ENCODE results near the gene NMD3.

The NMD3 gene

DNA sequence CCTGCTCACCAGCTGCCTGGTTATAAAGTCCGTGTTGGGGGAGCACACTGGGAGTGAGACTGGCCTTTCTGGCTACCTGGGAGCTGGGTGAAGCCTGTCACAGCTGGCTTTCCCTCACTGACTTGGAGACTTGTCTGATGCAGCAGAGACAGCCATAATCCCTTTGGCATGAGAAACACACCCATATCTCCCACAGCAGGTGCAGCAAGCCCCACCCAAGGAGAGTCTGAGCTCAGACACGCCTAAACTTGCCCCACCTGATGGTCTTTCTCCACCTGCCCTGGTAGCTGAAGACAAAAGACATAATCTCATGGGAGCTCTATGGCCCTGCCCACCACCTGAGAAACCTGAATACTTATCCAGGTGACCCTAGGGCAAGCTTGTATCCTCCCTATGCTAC lies 54.8 kb downstream of the NMD3 start:
- TF ChIP-seq POLR2A (IDR thresholded peaks at IDR 0.05; ENCODE audit: low read length) (no peak), GATA1 (IDR thresholded peaks at IDR 0.05; ENCODE audit: low read depth, low read length) (no peak)
- DNase-seq = no peak

DNA sequence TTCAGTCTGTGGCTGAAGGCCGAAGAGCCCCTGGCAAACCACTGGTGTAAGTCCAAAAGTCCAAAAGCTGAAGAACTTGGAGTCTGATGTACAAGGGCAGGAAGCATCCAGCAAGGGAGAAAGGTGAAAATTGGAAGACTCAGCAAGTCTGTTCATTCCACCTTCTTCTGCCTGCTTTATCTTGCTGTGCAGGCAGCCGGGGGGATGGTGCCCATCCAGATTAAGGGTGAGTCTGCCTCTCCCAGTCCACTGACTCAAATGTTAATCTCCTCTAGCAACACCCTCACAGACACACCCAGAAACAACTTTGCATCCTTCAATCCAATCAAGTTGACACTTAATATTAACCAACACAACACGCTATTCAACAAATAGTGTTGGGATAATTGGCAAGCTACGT lies 61.3 kb downstream of the NMD3 start:
- DNase-seq = peak; percentile 69 to 81

- no peak for DNase-seq
- TF ChIP-seq GATA1 (IDR thresholded peaks at IDR 0.05; ENCODE audit: low read depth, low read length) (no peak), POLR2A (IDR thresholded peaks at IDR 0.05; ENCODE audit: low read length) (no peak)
Observed at GRCh38 chr3:161284989-161285388, 63.9 kb downstream of the NMD3 start.

GRCh38 chr3:161289174-161289573 lies 68.1 kb downstream of the NMD3 start:
- TF ChIP-seq POLR2A (IDR thresholded peaks at IDR 0.05; ENCODE audit: low read length) (no peak), GATA1 (IDR thresholded peaks at IDR 0.05; ENCODE audit: low read depth, low read length) (no peak)
- DNase-seq = no peak

GRCh38 chr3:161291191-161291901 lies 70.2 kb downstream of the NMD3 start:
- TF ChIP-seq GATA1 (IDR thresholded peaks at IDR 0.05; ENCODE audit: low read depth, low read length) = no peak
- TF ChIP-seq POLR2A (IDR thresholded peaks at IDR 0.05; ENCODE audit: low read length) = no peak
- no peak for DNase-seq

DNA sequence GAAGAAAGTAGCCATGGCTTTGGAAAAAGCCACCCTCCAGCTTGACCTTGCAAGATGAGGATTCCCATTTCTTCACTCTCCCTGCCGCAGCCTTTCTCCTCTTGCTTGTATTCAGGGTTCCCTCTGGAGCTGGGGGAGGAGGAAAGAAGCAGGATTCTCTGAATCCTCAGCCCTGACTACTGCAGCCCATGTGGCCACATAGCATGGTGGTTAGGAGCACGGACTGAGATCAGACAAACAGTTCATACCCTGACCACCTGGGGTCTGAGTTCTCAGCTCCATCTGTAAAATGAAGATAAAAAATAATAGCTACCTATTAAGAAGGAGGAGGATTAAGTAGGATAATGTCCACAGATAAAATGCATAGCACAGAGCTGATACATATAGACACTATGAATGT lies 72.3 kb downstream of the NMD3 start:
- no peak for DNase-seq
- TF ChIP-seq GATA1 (IDR thresholded peaks at IDR 0.05; ENCODE audit: low read depth, low read length) = no peak
- TF ChIP-seq POLR2A (IDR thresholded peaks at IDR 0.05; ENCODE audit: low read length) = no peak

- TF ChIP-seq GATA1 (IDR thresholded peaks at IDR 0.05; ENCODE audit: low read depth, low read length) = no peak
- TF ChIP-seq POLR2A (IDR thresholded peaks at IDR 0.05; ENCODE audit: low read length) = no peak
- no peak for DNase-seq
Observed at GRCh38 chr3:161295325-161295724, 74.2 kb downstream of the NMD3 start.

GRCh38 chr3:161296814-161297213 lies 75.7 kb downstream of the NMD3 start:
- TF ChIP-seq POLR2A (IDR thresholded peaks at IDR 0.05; ENCODE audit: low read length) (no peak), GATA1 (IDR thresholded peaks at IDR 0.05; ENCODE audit: low read depth, low read length) (no peak)
- no peak for DNase-seq
